Measurements from ENCODE around the gene IL3.

Gene IL3

GRCh38 chr5:132060501-132061161 lies at the start of gene IL3:
Gene IL3, plus strand, starts transcription at chr5:132060655. Its CDS starts 52 bp downstream, at chr5:132060707.
- no peak within 1 kb of the TSS for H3K4me3 ChIP-seq (ENCODE audit: low read depth, low read length)
- DNase-seq (ENCODE audit: low read depth): no peak
- TF ChIP-seq CTCF (IDR thresholded peaks at IDR 0.05; ENCODE audit: low read depth, low read length, missing control alignments): no peak

- TF ChIP-seq CTCF (IDR thresholded peaks at IDR 0.05; ENCODE audit: low read depth, low read length, missing control alignments): no peak
- DNase-seq (ENCODE audit: low read depth): no peak
- H3K4me3 ChIP-seq (ENCODE audit: low read depth, low read length): peak overlapping the region; percentile 20; the same call in 1 of the 2 replicates
Measured at GRCh38 chr5:132010989-132011621, 49.4 kb upstream of the IL3 start.

- TF ChIP-seq CTCF (IDR thresholded peaks at IDR 0.05; ENCODE audit: low read depth, low read length, missing control alignments): no peak
- peak within 1 kb of the TSS; percentile 42 for H3K4me3 ChIP-seq (ENCODE audit: low read depth, low read length)
- DNase-seq (ENCODE audit: low read depth): no peak
Measured at GRCh38 chr5:132011622-132012343, 48.7 kb upstream of the IL3 start, which contains the start of gene ACSL6. Gene ACSL6, minus strand, starts transcription at chr5:132011658. Its CDS starts 105 bp downstream, at chr5:132011553.

GRCh38 chr5:132012371-132013005 lies 48.0 kb upstream of the IL3 start:
- no peak overlapping the region for H3K4me3 ChIP-seq (ENCODE audit: low read depth, low read length)
- no peak for TF ChIP-seq CTCF (IDR thresholded peaks at IDR 0.05; ENCODE audit: low read depth, low read length, missing control alignments)
- DNase-seq (ENCODE audit: low read depth): no peak

GRCh38 chr5:132013006-132013689 lies 47.3 kb upstream of the IL3 start:
- no peak for DNase-seq (ENCODE audit: low read depth)
- TF ChIP-seq CTCF (IDR thresholded peaks at IDR 0.05; ENCODE audit: low read depth, low read length, missing control alignments): no peak
- no peak overlapping the region for H3K4me3 ChIP-seq (ENCODE audit: low read depth, low read length)

GRCh38 chr5:132013711-132014110 lies 46.7 kb upstream of the IL3 start:
- no peak for TF ChIP-seq CTCF (IDR thresholded peaks at IDR 0.05; ENCODE audit: low read depth, low read length, missing control alignments)
- DNase-seq (ENCODE audit: low read depth): no peak
- H3K4me3 ChIP-seq (ENCODE audit: low read depth, low read length): no peak overlapping the region

Data from GM12864 (cell line).